A549 (cell line): ENCODE measurements around the gene TTC21A. TPM values are rescaled to one million over a fixed set of nuclear protein-coding genes. Genes with fewer than 3 reads are reported as not detected.

Experiments used
- ATAC-seq, 2 experiments: fragments of 200-7000 bp in 1 of 2; fragments of >200 bp in 1 of 2; cut with Nextera tagmentation in 1 of 2; cut with Tn5 transposase in 1 of 2; 3 replicates each; pipeline versions ENCODE4 v1.8.0 to v1.9.1; 2018 to 2020; ENCODE audit warnings: mild to moderate bottlenecking in 1 of 2, moderate library complexity in 1 of 2
- CTCF ChIA-PET: fragments of 300-600 bp; sonication (Branson Sonifier 250); formaldehyde crosslinking; extraction: SDS; loops from one replicate; lab custom pipeline; 2021; ENCODE audit warnings: antibody characterized with exemption, inconsistent platforms; lab: Yijun Ruan, JAX
- POLR2A ChIA-PET: fragments of 350-600 bp; formaldehyde crosslinking; extraction: SDS; loops from one replicate; lab custom pipeline; 2021; ENCODE audit warnings: antibody characterized with exemption, inconsistent platforms; lab: Yijun Ruan, JAX
- DNase-seq, 2 experiments: peaks; one replicate each; pipeline versions ENCODE4 v3.0.0 to v3.0.0-alpha.2; 2011 to 2016; ENCODE audit warnings: low read depth in 1 of 2, low spot score in 1 of 2
- FAIRE-seq: peaks from 2 replicates; lab custom pipeline; 2011; peaks lifted over from hg19 to GRCh38; lab: Jason Lieb, UNC
- H3K27ac ChIP-seq, 2 experiments: fragments of >200 bp; sonication (Bioruptor Twin); formaldehyde crosslinking; 3 replicates each; pipeline ENCODE4 v1.5.1; 2016 to 2017
- H3K4me1 ChIP-seq: fragments of >200 bp; sonication (Bioruptor Twin); formaldehyde crosslinking; 3 replicates; pipeline ENCODE4 v1.6.1; 2016
- H3K4me2 ChIP-seq: fragments of >200 bp; sonication (Bioruptor Twin); formaldehyde crosslinking; 3 replicates; pipeline ENCODE4 v1.6.1; 2016
- H3K4me3 ChIP-seq: fragments of >200 bp; sonication (Bioruptor Twin); formaldehyde crosslinking; 3 replicates; pipeline ENCODE4 v1.5.1; 2016
- H3K9me3 ChIP-seq: fragments of >200 bp; sonication (Bioruptor Twin); formaldehyde crosslinking; 3 replicates; pipeline ENCODE4 v1.6.1; 2016
- BCL3 ChIP-seq: fragments of >200 bp; sonication (Bioruptor Twin); formaldehyde crosslinking; IDR thresholded peaks from 3 replicates; pipeline ENCODE4 v1.6.1; 2016
- BHLHE40 ChIP-seq: IDR thresholded peaks from 2 replicates; pipeline ENCODE4 v1.6.1; 2012; ENCODE audit warnings: low read depth, low read length, inconsistent platforms
- CBX2 ChIP-seq: fragments of 200-600 bp; sonication (generic); IDR thresholded peaks from 2 replicates; pipeline ENCODE4 v1.6.1; 2016; ENCODE audit warnings: low read depth, mild to moderate bottlenecking, borderline replicate concordance
- CBX8 ChIP-seq: fragments of 200-600 bp; sonication (generic); IDR thresholded peaks from 2 replicates; pipeline ENCODE4 v1.6.1; 2016
- CEBPB ChIP-seq, 2 experiments: fragments of >200 bp in 1 of 2; sonication (Bioruptor Twin) in 1 of 2; formaldehyde crosslinking in 1 of 2; IDR thresholded peaks; 2 replicates each; pipeline ENCODE4 v1.6.1; 2012 to 2016
- E2F6 ChIP-seq: IDR thresholded peaks from 2 replicates; pipeline ENCODE4 v1.6.1; 2012; ENCODE audit warnings: low read depth, borderline replicate concordance
- EHF ChIP-seq: fragments of 250-450 bp; sonication (Bioruptor Pico); IDR thresholded peaks from 2 replicates; pipeline ENCODE4 v1.5.0; 2020; ENCODE audit warnings: mild to moderate bottlenecking
- EP300 ChIP-seq, 2 experiments: fragments of >200 bp; sonication (Bioruptor Twin); formaldehyde crosslinking; IDR thresholded peaks; 2 replicates in 1 of 2; 3 replicates in 1 of 2; pipeline ENCODE4 v1.6.1; 2016 to 2017
- ESRRA ChIP-seq: fragments of 150-350 bp; IDR thresholded peaks from 2 replicates; pipeline ENCODE4 v1.6.1; 2014; ENCODE audit warnings: mild to moderate bottlenecking, low read length, borderline replicate concordance
- HOXB13 ChIP-seq: fragments of 250-450 bp; sonication (Bioruptor Pico); IDR thresholded peaks from 2 replicates; pipeline ENCODE4 v1.5.0; 2020; ENCODE audit warnings: low read depth, mild to moderate bottlenecking, moderate library complexity
- JUN ChIP-seq, 2 experiments: fragments of >200 bp; sonication (Bioruptor Twin); formaldehyde crosslinking; IDR thresholded peaks; 2 replicates in 1 of 2; 3 replicates in 1 of 2; pipeline ENCODE4 v1.6.1; 2016 to 2017
- JUNB ChIP-seq: fragments of >200 bp; sonication (Bioruptor Twin); formaldehyde crosslinking; IDR thresholded peaks from 2 replicates; pipeline ENCODE4 v1.6.1; 2016
- MAX ChIP-seq: IDR thresholded peaks from 2 replicates; pipeline ENCODE4 v1.6.1; 2012
- MAZ ChIP-seq: fragments of 150-350 bp; IDR thresholded peaks from 2 replicates; pipeline ENCODE4 v1.6.1; 2014; ENCODE audit warnings: antibody characterized with exemption, low read depth, low read length, borderline replicate concordance
- NR3C1 ChIP-seq: fragments of >200 bp; sonication (Bioruptor Twin); formaldehyde crosslinking; IDR thresholded peaks from 3 replicates; pipeline ENCODE4 v1.6.1; 2017
- RAD21 ChIP-seq, 2 experiments: fragments of >200 bp in 1 of 2; sonication (Bioruptor Twin) in 1 of 2; formaldehyde crosslinking in 1 of 2; IDR thresholded peaks in 1 of 2; conservative IDR thresholded peaks in 1 of 2; 2 replicates in 1 of 2; 3 replicates in 1 of 2; pipeline ENCODE4 v1.6.1; 2012 to 2018; ENCODE audit warnings: inconsistent platforms in 1 of 2
- RARB ChIP-seq: fragments of 250-450 bp; sonication (Bioruptor Pico); IDR thresholded peaks from 2 replicates; pipeline ENCODE4 v1.8.0; 2021; ENCODE audit warnings: mild to moderate bottlenecking, moderate library complexity
- REST ChIP-seq: fragments of 200-600 bp; sonication (generic); IDR thresholded peaks from 2 replicates; pipeline ENCODE4 v1.6.1; 2016; ENCODE audit warnings: antibody characterized with exemption, mild to moderate bottlenecking, moderate library complexity
- SMC3 ChIP-seq: fragments of >200 bp; sonication (Bioruptor Twin); formaldehyde crosslinking; IDR thresholded peaks from 3 replicates; pipeline ENCODE4 v1.6.1; 2018; ENCODE audit warnings: inconsistent platforms
- SREBF2 ChIP-seq: fragments of 450-650 bp; IDR thresholded peaks from 2 replicates; pipeline ENCODE4 v1.6.1; 2014; ENCODE audit warnings: mild to moderate bottlenecking, moderate library complexity
- TP53 ChIP-seq: fragments of 250-450 bp; sonication (Bioruptor Pico); IDR thresholded peaks from 2 replicates; pipeline ENCODE4 v1.5.0; 2021; ENCODE audit warnings: mild to moderate bottlenecking, moderate library complexity
- ZC3H11A ChIP-seq: fragments of 450-650 bp; IDR thresholded peaks from 2 replicates; pipeline ENCODE4 v1.6.1; 2014; ENCODE audit warnings: antibody characterized with exemption, mild to moderate bottlenecking
- ZFP36 ChIP-seq: fragments of 450-650 bp; IDR thresholded peaks from 2 replicates; pipeline ENCODE4 v1.6.1; 2014; ENCODE audit warnings: borderline replicate concordance; ENCODE audit not compliant: partially characterized antibody
- ZNF302 ChIP-seq: fragments of 250-450 bp; sonication (Bioruptor Pico); IDR thresholded peaks from 2 replicates; pipeline ENCODE4 v1.9.0; 2021; ENCODE audit warnings: inconsistent platforms, mild to moderate bottlenecking, moderate library complexity
- ZSCAN20 ChIP-seq: fragments of 250-450 bp; sonication (Bioruptor Pico); IDR thresholded peaks from 2 replicates; pipeline ENCODE4 v1.8.0; 2022; ENCODE audit warnings: mild to moderate bottlenecking, moderate library complexity
- WGBS: methylation state at CpG from one replicate; pipeline ENCODE4 v1.1.6; 2017; ENCODE audit errors: missing lambda C conversion rate; 5-methylcytosine and 5-hydroxymethylcytosine counted together
- polyA plus RNA-seq, 4 experiments: library from polyadenylated mRNA; depleted of rRNA in 3 of 4; stranded (reverse); fragments of >200 nt; fragmentation: RNase III in 1 of 4; extraction: RNeasy Plus Mini Kit Qiagen cat#74134 plus additional on column Dnase treatment in 1 of 4; gene quantifications; 2 replicates in 3 of 4; 3 replicates in 1 of 4; pipeline ENCODE4 v1.2.3, GENCODE V29; 2011 to 2017

Gene TTC21A
- polyA plus RNA-seq, 2 of the 4 experiments (the other 2 are of a cell fraction): 1.1 to 1.4 TPM

- TF ChIP-seq SMC3: peak; percentile 47; the same call in 2 of the 3 replicates
Observed at GRCh38 chr3:39146611-39147591, 39.4 kb downstream of the TTC21A start (continued).

GRCh38 chr3:39147711-39148434 lies 40.4 kb downstream of the TTC21A start:
- WGBS: 40% methylated on average over 9 of the region's 9 CpGs
- DNase-seq: no peak
- POLR2A ChIA-PET: interaction anchor here (1.0 kb wide), 1 partner anchor 30 kb away, joined by 3 read pairs; no protein-coding TSS in a partner anchor

GRCh38 chr3:39148435-39149058 lies 41.1 kb downstream of the TTC21A start:
- CTCF ChIA-PET: interaction anchor here (1.2 to 2.4 kb wide), 2 partner anchors 12 to 36 kb away, joined by 3 to 7 read pairs; no protein-coding TSS in a partner anchor
- Histone ChIP-seq H3K4me1 (peaks cover 60% of the 10 kb centered on the region), H3K4me3 (0 out of 3 replicates have a peak overlapping the region, but pooled peaks have one; percentile 18), H3K9me3 (no peaks in the 10 kb centered on the region), H3K4me2 (peak overlapping the region; percentile 99), H3K27ac (peak overlapping the region; percentile 94 to 96)
- POLR2A ChIA-PET: no interaction called here
- DNase-seq: no peak
- ATAC-seq: no peak
- FAIRE-seq: no peak
- WGBS: 69% methylated on average over 7 of the region's 9 CpGs
- TF ChIP-seq ZSCAN20: no peak
- no peak for TF ChIP-seq BHLHE40
- no peak for TF ChIP-seq E2F6
- TF ChIP-seq ZNF302: no peak
- no peak for TF ChIP-seq CBX2
- no peak for TF ChIP-seq RARB (CRISPR knock-in tag)
- no peak for TF ChIP-seq BCL3
- no peak for TF ChIP-seq CBX8
- TF ChIP-seq ZC3H11A: no peak
- no peak for TF ChIP-seq EHF
- TF ChIP-seq JUNB: no peak
- no peak for TF ChIP-seq ESRRA
- no peak for TF ChIP-seq RAD21 (conservative IDR thresholded peaks at IDR 0.05 in 1 of 2, IDR thresholded peaks at IDR 0.05 in 1 of 2)
- TF ChIP-seq HOXB13: no peak
- no peak for TF ChIP-seq CEBPB (IDR thresholded peaks at IDR 0.05)

More at GRCh38 chr3:39147711-39148434, 40.4 kb downstream of the TTC21A start:
- peaks cover 65% of the 10 kb centered on the region for H3K4me1 ChIP-seq
- H3K4me2 ChIP-seq: peak overlapping the region; percentile 99
- no peak for ATAC-seq
- peak overlapping the region; percentile 18; the same call in 2 of the 3 replicates for H3K4me3 ChIP-seq
- H3K9me3 ChIP-seq: no peaks in the 10 kb centered on the region
- CTCF ChIA-PET: interaction anchor here (1.2 to 2.5 kb wide), 2 partner anchors 36 to 40 kb away, joined by 3 to 8 read pairs; partner anchors contain the start of genes GORASP1 and TTC21A
- FAIRE-seq: no peak
- TF ChIP-seq JUNB (no peak), JUN (IDR thresholded peaks at IDR 0.05) (no peak), EHF (no peak), REST (no peak), SREBF2 (no peak), ZFP36 (no peak), MAX (no peak), MAZ (no peak), EP300 (IDR thresholded peaks at IDR 0.05) (no peak), TP53 (CRISPR knock-in tag) (no peak), NR3C1 (no peak), RAD21 (conservative IDR thresholded peaks at IDR 0.05 in 1 of 2, IDR thresholded peaks at IDR 0.05 in 1 of 2) (no peak)
- peak overlapping the region; percentile 94 to 96 for H3K27ac ChIP-seq
